DMS153 treated with DMSO at 0.1 percent for 48 hours (cell line): ENCODE measurements around the gene MVD.
A peak's percentile ranks its signal among the peaks of the same experiment; 100 is the strongest.

Experiments
- DNase-seq: peaks from one replicate; lab custom pipeline; 2025; ENCODE audit not compliant: unreplicated experiment; lab: John Stamatoyannopoulos, UW

Gene MVD

DNA sequence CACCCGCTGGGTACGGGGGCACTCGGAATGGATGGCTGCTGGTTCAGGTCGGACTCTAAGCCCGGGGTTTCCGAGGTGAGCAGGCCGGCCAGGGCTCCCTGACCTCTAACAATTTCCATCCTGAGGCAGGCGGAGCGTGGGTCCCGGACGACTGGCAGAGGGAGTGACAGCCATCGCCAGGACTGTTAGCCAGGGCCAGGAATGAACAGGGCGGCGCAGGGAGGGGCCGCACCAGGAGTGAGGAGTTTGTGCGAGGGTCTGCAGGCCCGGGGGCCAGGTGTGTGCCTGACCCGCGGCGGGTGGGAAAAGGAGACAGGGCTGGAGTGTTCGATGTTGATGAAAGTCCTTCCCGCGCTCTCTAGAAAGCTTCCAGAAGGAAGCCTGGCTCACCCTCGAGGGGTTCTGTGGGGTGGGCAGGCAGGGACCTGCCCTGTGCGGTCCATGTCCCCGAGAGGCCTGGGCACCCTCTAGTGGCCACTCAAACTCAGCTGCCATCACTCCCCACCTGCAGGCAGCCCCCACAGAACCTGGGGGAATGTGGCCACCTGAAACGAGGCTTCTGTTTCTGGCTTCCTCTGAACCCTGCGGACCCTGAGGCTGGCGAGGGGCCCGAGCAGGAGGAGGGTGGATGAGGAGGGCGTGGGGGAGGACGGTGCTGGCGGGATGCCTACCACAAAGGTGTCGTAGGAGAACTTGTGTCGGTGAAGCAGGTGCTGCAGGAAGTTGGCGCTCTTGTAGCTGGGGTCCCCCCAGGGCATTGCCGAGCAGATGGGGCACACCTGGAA, 35.1 kb upstream of the MVD start:
- no peak for DNase-seq

DNA sequence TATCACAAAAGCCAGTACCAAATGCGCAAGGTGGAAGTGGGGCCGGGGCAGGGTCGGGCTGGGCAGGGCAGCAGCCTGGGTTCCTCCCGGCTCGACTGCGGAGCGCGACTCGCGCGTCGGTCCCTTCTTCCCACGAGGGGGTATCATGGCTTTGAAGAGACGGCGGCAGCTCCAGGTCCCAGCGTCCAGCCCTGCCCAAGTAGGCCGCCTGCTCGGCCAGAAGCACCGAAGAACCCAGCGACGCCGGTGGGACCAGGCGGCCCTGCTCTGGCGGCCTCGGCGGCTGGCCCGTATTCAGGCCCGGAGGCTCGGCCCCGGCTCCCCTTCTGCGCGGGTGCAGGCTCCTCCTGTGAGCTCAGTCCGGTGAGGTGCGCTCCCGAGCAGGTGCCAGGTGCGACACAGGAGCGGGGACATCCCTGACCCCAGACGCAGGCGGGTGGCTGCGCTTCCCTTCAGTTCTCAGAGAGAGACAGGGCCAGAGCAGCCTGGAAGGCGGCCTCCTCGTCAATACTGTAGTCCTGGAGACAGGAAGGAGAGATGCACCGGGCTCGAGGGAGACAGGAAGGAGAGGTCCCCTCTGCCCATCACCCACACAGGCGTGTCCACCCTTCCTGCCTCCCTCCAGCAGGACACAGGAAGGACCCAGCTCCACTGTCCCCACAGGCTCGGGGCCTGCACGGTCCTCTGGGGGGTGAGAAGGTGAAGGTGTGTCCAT, 34.4 kb upstream of the MVD start:
- DNase-seq = no peak

GRCh38 chr16:88696441-88696840, 33.5 kb upstream of the MVD start:
- DNase-seq = no peak

GRCh38 chr16:88695753-88696152, 32.9 kb upstream of the MVD start:
- no peak for DNase-seq

GRCh38 chr16:88695218-88695617, 32.3 kb upstream of the MVD start:
- DNase-seq = no peak

DNA sequence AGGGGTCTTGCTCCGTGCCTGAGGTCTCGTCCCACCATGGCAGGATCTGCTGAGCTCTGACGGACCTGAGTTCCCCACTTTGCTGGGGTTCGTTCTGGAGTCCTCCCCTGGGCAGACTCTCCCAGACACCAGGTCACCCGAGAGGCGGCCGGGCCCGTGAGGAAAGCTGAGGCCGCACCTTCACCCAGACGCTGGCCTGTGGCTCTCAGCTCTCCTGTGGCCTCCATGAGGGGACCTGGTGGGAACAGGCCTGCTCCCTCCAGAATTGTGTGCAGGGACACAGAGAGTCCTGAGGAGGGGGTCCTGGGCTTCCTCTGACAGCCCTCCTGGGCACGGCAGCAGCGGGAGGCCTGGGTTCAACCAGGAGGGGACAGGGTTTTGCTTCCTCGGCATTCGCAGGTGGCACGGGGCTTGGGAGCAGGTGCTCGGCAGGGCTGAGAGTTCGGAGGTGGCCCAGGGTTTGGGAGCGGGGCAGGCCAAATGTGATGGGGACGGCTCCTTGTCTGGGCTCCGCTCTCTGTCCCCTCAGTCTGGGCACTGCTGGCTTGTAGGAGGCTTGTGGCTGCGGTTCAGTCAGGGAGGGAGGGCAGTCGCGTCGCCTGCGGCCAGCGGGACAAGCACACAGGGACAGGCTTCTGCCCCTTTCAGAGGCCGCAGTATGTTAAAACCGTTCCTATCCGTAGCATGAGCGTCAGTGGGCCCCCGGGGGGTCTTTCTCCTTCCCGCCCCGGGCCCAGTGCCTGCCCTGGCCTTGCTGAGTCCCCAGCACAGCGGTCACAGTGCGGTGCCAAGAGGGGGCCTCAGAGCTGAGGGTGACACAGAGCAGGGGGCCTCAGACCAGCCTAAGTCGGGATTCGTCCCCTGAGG, 31.6 kb upstream of the MVD start:
- no peak for DNase-seq

DNA sequence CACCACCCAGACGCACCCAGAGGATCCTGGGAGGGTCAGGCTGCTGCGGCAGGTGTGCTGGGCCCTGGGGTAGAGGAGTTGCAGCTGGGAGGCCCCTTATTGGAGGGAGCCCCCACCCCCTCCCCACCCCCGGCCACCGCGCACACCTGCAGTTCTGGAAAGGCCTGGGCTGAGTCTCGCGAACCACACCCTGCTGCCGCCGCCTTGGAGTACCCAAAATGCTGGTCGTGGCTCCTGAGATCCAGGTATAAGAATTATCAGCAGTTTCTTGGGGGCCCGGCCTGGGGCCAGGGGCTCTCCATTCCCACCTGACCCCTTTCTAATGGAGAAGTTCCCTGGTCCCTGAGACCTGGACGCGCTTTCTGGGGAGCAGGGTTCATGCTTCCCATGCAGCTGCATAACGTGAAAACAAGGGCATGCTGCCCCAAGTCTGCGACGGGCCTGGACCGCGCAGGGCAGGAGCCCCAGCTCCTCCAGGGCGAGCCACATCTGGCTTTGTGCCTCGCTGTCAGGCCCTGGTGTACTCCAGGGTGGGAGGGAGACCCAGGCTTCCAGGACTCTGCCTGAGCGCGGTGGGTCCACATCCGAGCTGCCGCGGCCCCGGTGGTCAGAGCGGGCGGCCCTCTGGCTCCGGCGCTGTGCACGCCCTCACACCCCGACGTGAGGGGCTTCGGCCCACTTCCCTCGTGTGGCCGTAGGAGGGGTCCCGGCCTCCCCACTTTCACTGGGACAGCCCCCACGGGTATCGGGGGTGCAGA, 30.7 kb upstream of the MVD start:
- no peak for DNase-seq

DNA sequence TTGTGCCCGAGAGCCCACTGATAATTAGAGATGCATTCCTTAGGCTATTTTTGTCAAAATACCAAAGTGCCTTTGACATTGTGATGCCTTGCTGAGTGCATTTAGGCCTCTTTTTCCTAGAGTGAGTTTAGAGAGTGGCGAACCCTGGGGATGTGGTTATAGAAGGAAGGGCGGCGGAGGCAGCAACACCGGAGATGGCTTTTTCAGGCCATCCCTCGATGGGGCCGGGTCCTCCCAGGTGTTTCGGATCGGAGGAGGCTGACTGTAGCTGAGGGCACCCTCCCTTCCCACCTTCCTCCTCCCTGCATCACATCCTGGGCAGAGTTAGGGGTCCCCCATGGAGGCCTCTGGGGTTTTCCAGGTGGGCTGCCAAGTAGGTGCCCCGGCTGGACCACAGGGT, 30.0 kb upstream of the MVD start:
- no peak for DNase-seq

- DNase-seq = no peak
These were observed 29.2 kb upstream of the MVD start for GRCh38 chr16:88691924-88692560.

- DNase-seq = no peak
These were observed 28.4 kb upstream of the MVD start for GRCh38 chr16:88691129-88691813.

- DNase-seq = no peak
These were observed 27.6 kb upstream of the MVD start for GRCh38 chr16:88690341-88691128.

DNA sequence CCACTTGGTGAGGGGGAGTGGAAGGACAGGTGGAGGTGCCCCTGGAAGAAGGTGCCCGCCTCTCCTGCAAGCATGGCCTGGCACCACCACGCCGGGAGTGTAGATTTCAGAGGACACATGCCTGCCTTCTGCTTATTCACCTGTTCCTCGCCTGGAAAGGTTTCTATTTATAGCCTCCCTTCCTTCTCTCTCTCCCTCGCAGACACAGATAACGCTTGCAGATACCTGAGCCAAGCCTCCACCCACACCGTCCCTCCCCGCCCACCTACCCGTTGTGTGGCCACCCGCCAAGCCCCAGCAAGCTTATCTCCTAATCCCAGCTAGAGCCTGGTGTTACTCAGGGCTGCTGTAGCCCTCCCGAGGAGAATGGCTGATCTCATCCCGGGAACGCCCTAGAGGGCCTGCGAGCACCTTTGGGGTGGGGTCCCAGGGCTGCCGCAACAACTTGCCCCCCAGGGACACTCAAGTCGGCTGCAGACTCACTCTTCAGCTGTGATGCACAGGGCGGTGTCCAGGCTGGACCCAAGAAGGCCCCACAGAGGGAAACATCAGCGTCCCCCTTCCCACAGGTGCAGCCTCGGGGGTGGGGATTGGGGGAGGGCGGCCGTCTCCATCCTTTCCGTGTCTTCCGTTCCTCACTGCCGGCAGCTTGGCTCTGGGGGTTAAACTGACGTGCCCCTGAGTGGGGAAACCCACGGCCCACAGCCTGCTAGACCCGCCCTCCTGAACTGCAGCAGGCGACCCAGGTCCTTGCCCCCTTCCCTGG, 25.3 kb upstream of the MVD start:
- peak; percentile 78 for DNase-seq

DNA sequence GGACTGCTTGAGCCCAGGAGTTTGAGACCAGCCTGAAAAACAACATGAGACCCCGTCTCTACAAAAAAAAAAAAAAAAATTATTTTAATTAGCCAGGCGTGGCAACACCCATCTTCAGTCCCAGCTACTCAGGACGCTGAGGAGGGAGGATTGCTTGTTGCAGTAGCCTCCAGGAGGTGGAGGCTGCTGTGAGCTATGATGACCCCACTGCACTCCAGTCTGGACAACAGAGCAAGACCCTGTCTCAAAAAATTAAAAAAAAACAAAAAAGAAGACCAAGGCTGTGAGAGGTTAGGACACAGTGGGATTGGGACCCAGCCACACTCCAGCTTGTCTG, 24.8 kb upstream of the MVD start:
- DNase-seq = no peak

DNA sequence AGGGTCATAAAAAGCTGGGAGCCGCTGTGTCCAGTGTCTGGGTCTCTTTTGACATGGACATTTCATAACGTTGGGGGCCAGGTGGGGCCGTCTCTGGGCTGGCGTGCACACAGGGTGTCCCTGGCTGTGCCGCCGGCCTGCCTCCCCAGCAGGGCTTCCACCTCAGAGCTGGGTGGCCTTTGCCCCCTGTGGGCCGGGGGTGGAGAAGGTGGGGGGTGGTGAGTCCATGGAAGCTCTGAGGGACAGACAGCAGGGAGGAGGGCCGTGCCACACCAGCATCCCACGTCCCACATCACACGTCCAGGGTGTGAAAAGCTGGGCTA, 24.3 kb upstream of the MVD start:
- DNase-seq = no peak

DNA sequence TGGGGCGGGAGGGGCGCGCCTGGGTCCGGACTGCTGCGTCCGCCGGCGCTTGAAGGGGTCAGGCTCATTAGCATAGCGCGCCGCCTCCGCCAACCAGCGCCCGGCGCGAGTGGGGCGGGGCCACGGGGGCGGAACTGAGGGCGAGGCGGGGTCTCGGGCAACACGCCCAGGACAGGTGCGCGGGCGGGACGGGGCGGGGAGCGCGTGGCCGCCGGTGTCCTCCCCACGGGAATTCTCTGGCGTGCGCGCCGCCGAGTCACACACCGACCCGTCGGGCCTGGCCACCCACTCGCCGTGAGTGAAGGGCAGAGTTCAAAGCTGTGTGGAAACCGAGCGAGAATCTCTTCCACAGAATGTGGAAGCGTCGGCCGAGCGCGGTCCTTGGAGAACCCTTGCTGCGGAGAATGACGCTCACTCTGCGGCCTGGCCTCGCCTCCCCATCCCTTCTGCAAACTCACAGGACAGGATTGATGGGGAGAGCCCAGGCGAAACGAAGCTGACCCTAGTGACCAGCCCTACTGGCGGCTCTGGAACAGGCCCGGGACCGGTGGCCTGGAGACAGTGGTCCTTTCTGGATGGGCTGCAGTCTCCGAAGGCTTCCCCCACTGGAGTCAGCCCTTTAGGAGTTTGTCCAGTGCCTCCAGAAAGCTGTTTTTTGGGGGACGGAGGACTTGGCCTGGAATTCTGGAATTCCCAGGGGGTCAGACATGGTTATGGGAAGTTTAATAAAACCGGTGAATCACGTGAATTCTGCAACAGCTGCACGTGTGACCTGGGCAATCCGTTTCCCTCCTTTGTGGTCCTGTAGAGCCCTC, 23.8 kb upstream of the MVD start, which contains the start of gene SNAI3:
SNAI3 (minus strand) TSS at position 69 of the 815 bp plus-strand sequence. CDS start 101 bp downstream, outside the sequence.
- DNase-seq = peak; percentile 53

GRCh38 chr16:88686062-88686438, 23.2 kb upstream of the MVD start:
- DNase-seq = no peak

- DNase-seq = no peak
These were observed 22.5 kb upstream of the MVD start for GRCh38 chr16:88685156-88686061.
